Superior temporal gyrus (tissue), 1 donor: Measurements from ENCODE around the gene UHMK1.
A peak's percentile ranks its signal among the peaks of the same experiment; 100 is the strongest.

Source experiments
- DNase-seq: peaks from one replicate; pipeline ENCODE4 v3.0.0-alpha.2; 2016; ENCODE audit errors: extremely low spot score

The UHMK1 gene

DNA sequence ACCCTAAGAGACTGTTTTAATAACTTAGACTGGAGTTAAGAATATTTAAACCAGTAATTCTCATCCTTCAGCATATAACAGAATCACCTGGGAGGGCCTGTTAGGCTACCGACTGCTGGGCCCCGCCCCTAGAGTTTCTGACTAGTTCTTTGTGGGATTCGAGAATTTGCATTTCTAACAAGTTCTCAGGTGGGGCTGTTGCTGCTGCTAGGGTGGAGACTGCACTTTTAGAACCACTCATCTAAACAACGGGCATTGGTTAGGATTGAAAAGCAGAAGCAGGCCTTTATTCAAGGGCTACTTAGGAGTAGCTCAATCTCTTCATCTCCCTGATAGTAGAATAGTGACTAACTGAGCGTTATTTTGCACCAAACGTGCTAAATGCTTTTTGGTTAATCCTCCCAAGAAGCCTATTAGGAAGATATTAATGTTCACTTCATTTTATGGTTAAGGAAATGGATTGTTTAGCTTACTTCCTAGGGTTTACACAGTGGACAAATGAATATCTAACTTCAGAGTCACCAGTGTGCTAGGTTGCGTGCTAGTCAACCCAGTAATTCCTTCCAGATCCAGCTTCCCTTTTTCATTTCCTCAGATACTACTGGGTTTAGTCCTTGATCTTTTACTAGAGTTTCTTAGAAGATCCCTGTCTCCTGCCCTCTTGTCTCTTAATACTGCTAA, 32.8 kb downstream of the UHMK1 start:
- DNase-seq: no peak

DNA sequence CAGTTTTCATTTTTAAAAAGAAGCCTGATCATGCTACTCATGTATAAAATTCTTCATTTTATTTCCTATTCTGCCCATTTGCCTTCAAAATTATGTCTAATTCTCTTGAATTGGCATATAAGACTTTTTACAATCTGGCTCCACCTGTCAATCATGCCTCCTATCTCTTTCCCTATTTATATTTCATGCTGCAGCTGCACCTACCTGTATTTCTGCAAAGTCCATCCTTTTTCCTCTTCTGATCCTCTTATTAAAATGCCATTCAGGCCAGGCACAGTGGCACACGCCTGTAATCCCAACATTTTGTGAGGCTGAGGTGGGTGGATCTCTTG, 33.3 kb downstream of the UHMK1 start:
- no peak for DNase-seq

DNA sequence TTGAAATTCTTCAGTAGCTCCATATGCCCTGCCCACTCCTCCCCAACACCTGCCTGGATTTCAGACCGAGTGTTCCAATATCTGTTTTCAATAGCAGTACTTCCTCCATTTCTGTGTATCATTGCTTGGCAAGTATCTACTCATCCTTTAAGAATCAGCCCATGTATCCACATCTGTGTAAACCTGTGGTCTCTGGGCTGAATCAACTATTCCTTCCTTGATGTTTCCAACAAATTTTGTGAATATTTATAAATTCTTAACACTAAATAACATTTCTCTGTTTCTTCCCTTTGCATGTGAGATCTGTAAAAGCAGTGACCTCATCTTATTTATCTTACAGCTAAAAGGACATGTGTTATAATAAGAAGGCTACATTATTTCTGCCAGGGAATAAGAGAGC, 37.9 kb downstream of the UHMK1 start:
- no peak for DNase-seq

DNA sequence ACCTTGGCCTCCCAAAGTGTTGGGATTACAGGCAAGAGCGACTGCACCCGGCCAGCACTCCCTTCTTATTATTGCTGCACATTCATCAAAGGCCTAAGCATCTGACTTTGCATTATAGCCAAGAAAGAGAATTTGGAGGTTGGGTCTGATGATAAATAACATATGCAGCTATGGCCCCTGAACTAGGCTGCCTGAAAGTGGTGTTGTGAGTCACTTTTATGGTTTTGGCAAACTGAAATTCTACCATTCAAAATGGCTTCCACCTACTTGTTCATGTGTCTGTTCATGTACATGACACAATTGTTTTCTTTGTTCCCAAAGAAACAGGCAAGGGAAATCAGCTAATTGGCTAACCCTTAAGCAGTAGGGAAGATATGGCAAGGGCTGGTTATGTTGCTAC, 38.9 kb downstream of the UHMK1 start:
- no peak for DNase-seq

DNA sequence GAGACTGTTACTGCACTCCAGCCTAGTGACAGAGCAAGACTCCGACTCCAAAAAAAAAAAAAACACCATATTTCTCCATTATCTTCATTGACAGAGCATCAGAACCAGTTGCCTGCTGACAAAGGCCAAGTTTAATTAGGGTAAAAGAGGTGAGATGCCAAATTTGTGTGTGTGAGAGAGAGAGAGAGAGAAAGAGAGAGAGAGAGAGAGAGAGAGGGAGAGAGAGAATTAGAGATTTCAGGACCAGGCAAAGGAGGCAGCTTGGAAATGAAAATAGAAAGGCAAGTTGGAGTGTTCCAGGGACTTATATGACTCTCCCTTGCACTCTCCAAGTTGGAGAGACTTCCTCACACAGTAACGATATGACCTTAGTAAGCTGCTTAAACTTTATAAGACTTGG, 39.6 kb downstream of the UHMK1 start:
- no peak for DNase-seq

DNA sequence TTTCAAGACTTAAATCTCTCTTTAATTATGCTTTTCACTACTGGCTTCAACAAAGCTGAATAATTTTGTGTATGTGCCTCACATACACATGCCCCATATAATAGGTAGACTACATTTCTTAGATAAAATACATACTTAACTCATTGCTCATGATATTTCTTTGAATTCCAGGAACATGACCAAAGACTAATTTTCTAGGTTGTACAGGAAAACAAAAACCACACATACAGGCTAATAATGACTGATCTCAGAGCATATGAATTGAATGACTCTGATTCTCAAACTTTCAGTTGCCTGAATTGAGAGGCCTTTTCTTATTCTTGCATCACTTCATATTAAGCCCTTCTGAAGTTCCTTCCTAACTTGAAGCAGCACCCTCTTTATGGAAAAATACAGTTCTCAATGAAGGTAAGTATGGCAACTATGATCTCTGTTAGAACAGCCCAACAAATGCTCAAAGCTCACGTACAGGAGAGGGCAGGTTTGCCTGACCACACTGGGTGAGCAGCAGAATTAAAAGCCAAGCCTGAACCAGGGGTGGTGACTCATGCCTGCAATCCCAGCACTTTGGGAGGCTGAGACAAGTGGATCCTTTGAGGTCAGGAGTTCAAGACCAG, 41.3 kb downstream of the UHMK1 start:
- no peak for DNase-seq

DNA sequence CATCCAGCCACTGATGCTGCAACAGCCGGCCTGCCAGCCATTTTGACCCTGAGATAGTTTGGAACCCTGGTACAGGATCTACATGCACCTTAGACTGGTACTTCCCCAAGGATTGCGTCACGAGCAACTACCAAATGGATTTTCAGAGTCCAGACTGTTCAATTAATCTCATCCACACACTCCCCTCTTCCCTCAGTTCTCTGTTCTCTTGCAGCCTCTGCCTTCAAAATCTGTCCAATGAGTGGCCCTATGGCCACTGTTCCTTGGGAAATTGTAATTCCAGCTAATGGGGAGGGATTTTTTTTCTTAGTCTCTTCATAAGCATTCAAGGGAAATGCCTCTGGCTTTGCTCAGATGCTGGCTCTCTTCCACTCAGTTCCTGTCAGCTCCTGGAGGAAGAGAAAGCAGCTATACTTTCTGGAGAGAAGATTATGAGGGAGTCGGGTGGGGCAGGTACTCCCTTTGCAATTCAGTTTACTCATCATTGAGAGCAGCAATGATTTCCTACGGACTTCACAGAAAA, 44.1 kb downstream of the UHMK1 start:
- DNase-seq: no peak

DNA sequence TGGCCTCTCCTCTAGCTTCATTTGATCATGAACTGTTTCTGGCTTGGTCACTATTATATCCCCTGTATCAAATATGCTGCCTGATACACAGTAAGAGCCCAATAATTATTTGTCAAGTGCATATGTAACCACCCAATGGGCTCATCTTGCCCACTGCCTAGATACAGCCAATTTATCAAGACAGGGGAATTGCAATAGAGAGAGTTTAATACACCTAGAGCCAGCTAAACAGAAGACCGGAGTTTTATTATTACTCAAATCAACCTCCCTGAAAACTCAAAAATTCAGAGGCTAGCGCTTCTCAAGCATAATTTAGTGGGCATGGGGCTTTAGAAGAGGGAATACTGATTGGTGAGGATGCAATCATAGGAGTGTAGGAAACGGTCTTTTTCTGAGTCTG, 45.6 kb downstream of the UHMK1 start:
- no peak for DNase-seq

DNA sequence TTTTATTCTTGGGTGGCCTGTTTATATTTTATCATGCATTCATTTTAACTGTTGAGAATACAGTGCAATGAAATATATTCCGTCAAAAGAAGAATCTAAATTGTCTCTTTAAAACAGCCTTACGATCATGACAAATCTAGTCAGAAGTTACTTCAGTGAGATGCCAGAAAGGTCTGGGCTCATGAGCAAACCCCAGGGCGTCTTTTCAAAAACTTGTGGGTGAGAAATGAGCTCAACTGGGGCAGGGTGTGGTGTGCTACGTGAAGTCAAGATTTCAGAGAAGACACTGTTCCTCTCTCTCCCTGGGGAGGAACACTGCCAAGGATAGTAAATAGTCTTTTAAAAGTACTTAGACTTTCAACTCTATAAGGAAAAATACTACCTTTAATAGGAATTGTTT, 50.6 kb downstream of the UHMK1 start:
- no peak for DNase-seq

DNA sequence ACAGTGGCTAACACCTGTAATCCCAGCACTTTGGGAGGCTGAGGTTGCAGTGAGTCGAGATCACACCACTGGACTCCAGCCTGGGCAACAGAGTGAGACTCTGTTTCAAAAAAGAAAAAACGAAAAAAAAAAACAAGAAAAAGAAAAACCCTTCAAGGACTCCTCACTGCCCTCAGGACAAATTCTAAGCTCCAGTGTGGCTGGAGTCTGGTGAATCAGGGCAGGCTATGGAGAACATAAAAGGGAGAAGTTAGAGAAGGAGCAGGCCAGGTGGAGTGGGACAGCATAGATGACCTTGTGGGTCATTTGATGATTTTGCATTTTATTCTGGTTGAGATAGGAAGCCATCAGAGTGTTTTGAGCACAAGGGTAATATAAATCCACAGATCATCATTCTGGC, 51.4 kb downstream of the UHMK1 start:
- no peak for DNase-seq

DNA sequence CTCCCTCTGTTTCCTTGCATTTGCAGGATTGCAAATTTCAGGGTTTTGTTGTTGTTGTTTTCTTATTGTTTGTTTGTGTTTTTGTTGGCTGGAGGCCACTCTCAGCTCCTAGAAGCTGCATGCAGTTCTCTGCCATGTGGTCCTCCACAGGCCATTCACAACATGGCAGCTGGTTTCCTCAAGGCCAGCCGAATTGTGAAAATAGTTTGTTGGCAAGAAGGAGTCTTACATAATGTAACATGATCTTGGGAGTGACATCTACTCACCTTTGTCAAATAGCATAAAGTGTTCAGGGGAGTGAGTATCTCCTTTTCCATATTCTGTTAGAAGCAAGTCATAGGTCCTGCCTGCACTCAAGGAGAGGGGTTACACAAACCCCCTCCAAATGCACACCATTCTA, 53.3 kb downstream of the UHMK1 start:
- DNase-seq: no peak

DNA sequence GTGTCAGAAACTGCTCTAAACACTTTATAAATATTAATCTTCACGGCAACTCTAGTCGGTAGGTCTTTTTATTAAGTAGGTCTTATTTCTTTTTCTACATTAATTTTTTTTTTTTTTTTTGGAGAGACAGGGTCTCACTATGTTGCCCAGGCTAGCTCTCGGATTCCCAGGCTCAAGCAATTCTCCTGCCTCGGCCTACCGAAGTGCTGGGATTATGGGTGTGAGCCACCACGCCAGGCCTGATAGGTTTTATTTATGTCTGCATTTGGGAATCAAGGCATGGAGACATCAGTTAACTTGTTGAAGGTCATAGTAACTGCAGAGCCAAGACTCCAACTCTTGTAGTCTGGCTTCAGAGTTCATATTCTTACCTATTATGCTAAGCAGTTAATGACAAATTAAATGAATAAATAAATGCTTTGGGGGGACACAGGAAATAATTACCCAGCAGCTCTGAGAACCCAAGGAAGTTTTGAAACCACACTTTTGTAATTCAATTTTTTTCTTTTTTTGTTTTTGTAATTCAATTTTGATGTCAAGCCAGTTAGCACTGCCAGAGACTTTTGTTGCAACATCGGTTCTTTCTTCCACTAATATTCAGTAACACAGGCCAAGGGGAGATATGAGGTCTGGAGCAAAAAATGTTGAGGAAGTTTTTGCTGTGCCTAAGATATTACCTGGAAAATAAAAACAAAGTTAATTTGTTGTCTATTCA, 54.5 kb downstream of the UHMK1 start:
- DNase-seq: no peak

DNA sequence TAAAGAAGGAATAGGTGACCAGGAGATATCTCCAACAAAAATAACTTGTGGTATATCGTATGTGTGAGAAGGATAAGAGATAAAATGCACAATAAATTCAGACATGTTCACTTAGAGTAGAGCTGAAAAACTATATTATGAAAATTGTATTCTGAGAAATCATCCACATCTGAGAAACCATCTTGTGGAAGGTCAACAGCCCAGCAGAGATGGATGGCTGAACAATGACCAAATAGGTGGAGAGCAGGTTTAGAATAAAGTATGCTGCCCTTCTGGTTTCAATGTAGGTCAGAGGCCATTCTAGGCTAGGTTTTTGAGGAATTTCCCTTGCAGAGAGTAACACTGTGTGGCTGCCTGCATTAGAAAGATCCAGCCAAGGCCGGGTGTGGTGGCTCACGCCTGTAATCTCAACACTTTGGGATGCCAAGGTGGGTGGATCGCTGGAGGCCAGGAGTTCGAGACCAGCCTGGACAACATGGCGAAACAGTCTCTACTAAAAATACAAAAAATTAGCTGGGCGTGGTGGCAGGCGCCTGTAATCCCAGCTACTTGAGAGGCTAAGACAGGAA, 55.1 kb downstream of the UHMK1 start:
- DNase-seq: no peak

DNA sequence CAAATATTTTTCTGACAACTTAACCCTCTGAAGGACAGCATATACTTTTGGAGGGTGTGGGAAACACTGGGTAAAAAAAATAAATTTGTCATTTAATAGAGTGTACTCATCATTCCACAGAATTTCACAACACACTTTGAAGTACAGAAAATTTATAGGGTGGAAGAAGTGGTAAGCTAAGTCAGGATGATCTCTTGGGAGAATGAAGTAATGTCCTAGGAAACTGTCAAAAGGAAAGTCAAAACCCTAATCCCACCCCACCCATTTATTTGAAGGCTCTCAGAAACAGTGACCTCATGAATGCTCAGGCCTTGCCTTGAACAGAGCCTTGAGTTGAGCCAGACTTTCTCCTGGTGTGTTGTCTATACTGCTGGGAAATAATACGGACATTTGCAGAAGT, 56.6 kb downstream of the UHMK1 start:
- DNase-seq: no peak

DNA sequence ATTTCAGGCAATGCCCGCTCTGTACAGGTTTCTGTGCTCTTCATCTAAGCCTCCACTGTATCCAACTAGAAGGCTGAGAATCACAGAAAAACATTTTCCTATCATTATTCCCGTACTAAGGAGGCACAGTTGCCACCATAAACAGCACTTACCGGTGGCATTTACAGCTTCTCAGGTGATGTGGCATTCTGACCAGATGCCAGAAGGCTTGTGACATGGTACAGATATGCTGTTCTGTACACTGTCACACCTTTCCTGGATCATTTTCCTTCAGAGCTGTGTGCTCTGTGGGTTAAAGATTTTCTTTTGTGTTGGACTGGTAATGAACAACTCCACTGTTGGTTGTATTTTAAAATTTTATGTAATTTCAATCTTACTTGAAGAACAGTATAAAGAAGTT, 59.9 kb downstream of the UHMK1 start:
- no peak for DNase-seq

DNA sequence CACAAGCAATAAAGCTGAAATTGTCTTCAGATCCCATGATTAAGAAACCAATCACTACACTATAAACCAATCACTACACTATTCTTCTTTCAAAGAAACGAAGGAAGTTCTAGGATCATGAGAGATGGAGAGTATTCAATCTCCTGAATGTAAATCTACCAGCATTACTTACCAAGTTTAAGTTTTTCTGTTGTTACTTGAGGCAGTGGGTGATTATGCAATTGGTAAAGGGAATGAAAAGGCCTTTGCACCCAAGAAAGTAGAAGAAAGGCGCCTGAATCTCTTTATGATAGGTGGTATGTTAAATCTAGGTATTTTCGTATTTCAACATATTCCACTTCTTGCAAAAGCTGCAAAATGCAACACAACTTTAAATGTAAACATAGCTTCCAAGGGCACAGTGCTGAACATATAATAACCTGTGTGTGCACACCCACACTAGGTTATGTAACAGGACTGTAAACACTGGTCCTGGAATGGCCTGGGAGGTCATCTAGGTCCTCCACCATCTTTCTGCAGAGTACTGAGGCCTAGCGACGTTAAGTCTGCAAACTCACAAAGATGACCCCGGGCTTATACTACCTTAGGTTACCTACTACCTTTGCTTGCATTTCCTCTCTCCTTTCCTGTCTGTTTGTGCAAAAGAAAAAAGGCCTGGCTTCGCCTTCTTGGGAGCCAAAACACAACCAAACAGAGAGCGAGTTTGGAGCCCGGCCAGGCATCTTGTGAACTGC, 62.9 kb downstream of the UHMK1 start:
- peak; percentile 29 for DNase-seq

DNA sequence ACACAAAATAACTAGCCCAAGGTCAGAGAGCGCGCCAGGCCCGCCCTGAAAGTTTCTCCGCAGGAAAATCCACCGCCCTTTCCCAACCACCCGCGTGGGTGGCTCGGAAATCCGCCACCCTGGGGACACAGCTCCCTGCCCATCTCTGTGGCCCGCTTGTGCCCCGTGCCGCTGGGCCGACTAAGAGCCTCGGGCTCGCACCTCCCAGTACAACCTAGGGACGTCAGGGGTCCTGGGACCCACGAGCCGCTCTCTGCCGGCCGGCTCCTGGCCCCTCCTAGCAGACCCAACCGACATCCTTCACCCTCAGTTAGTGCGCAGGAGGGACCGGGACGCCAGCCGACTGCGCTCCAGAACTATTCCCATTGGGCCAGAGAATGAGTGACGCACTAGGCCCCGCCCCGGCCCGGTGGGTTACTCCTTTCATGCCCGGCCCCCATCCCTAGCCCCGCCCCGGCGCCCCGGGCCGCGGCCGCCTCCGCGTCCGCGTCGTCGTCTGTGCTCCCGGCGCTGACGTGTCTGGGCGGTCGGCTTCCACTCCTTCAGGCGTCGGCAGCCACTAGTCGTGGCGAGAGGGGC, 63.5 kb downstream of the UHMK1 start:
- peak; percentile 96 for DNase-seq

DNA sequence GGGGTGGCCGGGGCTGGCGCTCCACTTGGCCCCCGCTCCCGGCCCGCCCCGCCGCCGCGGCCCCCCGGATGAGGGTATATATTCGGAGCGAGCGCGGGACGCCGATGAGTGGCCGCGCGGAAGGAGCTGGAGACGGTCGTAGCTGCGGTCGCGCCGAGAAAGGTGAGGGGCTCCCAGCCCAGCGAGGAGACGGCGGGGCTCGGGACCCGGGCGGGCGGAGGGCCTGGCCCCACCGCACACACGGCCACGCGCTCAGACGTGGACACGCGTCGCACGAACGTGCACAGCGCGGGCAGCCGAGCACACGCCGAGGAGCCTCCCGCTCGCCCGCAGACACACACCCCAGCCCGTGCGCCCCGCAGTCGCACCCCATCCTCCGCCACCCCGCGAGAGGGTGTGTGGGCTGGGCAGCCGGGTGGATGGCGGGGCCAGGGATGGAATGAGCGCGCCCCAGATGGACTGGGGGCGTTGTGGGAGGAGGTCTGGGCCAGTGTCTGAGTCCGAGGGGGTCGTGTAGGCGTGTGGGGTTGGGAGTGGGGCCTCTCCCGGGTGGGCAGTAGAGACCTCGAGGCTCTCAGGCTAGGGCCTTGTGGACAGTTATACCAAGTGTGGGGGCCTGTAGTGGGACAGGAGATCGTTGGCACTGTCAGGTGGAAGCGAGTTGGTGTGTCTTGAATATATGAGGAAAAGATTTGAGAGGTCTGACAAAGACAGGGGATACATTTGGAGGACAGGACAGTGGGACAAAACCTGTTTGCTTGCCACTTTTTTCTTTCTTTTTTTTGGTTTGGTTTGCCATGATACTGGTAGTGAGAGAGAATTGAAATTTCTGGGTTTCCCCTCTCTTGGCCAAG, 64.2 kb downstream of the UHMK1 start, which contains the start of gene UAP1:
TSS of gene UAP1 (plus strand) at position 107 of the 854 bp plus-strand sequence. CDS start 4,347 bp downstream, outside the sequence.
- DNase-seq: no peak

DNA sequence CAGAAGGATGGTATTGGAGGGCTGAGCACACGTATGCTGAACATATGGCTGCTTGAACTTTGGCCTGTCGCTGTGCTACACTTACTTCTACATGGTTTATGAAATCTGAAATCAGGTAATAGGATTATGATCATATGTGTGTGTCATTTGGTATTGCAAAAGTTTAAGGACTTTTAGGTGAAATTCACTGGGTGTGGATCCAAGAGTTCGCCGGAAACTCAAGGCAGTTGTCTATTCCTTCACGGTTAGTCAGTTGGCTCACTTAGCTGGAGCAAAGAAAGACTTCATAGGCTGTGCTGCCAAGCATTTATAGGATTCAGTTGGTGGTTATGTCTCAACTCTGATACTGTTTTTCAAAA, 64.8 kb downstream of the UHMK1 start:
- peak; percentile 39 for DNase-seq

DNA sequence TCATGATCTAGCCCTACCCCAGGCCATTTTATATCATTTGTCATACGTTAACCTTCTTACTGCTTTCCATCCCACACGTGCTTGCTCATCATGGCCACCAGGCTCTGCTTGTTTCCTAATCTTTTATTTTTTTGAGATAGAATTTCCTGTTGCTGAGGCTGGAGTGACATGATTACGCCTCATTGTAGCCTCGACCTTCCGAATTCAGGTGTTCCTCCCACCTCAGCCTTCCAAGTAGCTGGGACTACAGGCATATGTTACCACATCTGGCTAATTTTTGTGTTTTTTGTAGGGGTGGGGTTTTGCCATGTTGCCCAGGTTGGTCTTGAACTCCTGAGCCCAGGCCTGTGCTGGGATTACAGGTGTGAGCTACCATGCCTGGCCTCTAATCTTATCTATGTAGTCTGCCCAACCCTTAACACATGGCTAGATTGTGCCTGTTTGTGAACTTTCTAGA, 67.2 kb downstream of the UHMK1 start:
- DNase-seq: no peak

DNA sequence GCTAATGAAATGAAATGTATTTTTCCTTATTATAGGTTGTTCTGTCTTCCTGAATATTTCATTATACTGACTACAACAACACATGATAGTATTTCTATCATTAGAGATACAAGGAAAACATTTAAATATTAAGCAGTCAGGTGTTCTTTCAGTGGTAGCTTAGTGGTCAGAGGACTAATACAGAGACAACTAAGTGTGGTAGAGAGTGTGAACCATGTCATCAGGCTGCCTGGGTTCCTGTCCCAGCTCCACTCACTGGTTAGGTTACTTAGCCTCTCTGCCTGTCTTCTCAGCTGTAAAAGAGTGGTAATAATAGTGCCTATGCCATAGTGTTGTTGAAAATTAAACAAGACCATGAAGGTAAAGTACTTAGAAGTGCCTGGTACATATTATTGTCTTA, 67.8 kb downstream of the UHMK1 start:
- no peak for DNase-seq
